ENCODE measurements around the gene AKAP1.

GRCh38 chr17:57115377-57115776, 30.3 kb downstream of the AKAP1 start:
- TF ChIP-seq CTCF (IDR thresholded peaks at IDR 0.05 in 4 of 5, conservative IDR thresholded peaks at IDR 0.05 in 1 of 5) (no peak), POLR2A (IDR thresholded peaks at IDR 0.05) (no peak)

All from gastrocnemius medialis (tissue), 4 donors.